Measurements from ENCODE around the gene PPP2R3B. TPM values are rescaled to one million over a fixed set of nuclear protein-coding genes. Genes with fewer than 3 reads are reported as not detected.

PPP2R3B gene
- total RNA-seq, 1 experiment from 2014 or later: 19.1 TPM

DNA sequence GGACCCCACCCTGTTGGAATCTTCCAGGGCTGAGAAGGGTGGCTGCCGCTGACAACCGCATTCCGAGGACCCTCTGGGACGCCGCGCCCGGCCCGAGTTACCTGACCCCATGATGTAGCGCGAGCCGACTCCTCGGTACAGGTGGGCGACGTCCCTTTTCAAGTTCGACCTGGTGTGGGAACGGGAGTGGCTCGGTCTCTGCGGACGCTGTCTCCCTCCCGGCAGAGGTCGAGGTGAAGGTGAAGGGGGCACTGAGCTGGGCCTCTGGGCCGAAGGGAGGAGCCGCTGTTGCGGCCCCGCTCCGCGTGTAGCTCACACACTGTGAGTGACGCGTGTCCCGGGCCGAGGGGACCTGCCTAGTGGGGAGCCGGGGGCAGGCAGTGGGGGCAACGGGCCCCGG lies 72.7 kb downstream of the PPP2R3B start:
- ChIA-PET CTCF (no interaction called here), RAD21 (ENCODE audit: low non-redundant PET in 1 of 2, low total read pairs in 2 of 2, uncharacterized antibody in 2 of 2, unreplicated experiment in 2 of 2) (no interaction called here), POLR2A (no interaction called here)
- ATAC-seq (no peak), DNase-seq (ENCODE audit: low read depth, low spot score) (no peak)
- Histone ChIP-seq H3K9me3 (ENCODE audit: control insufficient read depth in 1 of 2, insufficient read depth in 1 of 2, low read depth in 1 of 2, low read length in 2 of 2) (no peaks in the 10 kb centered on the region), H3K9me2 (ENCODE audit: insufficient read depth) (no peaks in the 10 kb centered on the region), H2AFZ (ENCODE audit: low read depth, low read length, poor library complexity, severe bottlenecking) (no peak overlapping the region), H4K20me1 (ENCODE audit: insufficient read depth) (no peaks in the 10 kb centered on the region), H3K4me2 (ENCODE audit: low read length) (no peak overlapping the region), H3K79me2 (ENCODE audit: insufficient read depth, low read length) (peaks cover 13% of the 10 kb centered on the region; the same call in 1 of the 2 replicates), H3K4me1 (ENCODE audit: control insufficient read depth in 1 of 2, insufficient read depth in 2 of 2, low read length in 2 of 2) (peaks cover 0 to 5% of the 10 kb centered on the region in 2 experiments; a peak in 2 of 4 replicates), H3K4me3 (replicated peaks in 1 of 2; ENCODE audit: low read depth in 1 of 2, low read length in 2 of 2) (no peak overlapping the region), H3K36me3 (ENCODE audit: control insufficient read depth in 1 of 2, insufficient read depth in 2 of 2, low read length in 2 of 2) (0 out of 4 replicates have a peak, but pooled peaks cover 0 to 6% of the 10 kb centered on the region in 2 experiments), H3K9ac (ENCODE audit: low read length) (no peak overlapping the region), H3K27ac (ENCODE audit: low read depth, low read length) (no peak overlapping the region), H3K27me3 (ENCODE audit: insufficient read depth, low read length) (no peaks in the 10 kb centered on the region)
- BruUV-seq (replicated peaks): no TSS peak
- intact Hi-C loops (cut with micrococcal nuclease): no loop called here
- no peak for TF ChIP-seq CEBPB (IDR thresholded peaks at IDR 0.05; ENCODE audit: low read depth)
- no peak for TF ChIP-seq FOSL1 (IDR thresholded peaks at IDR 0.05; ENCODE audit: low read depth)
- no peak for TF ChIP-seq CTCF (IDR thresholded peaks at IDR 0.05 in 2 of 3, conservative IDR thresholded peaks at IDR 0.05 in 1 of 3; ENCODE audit: borderline replicate concordance in 1 of 3, insufficient read depth in 1 of 3, low read depth in 2 of 3, low read length in 2 of 3)
- no peak for TF ChIP-seq ZNF274 (IDR thresholded peaks at IDR 0.05; ENCODE audit: low read depth, low read length)
- no peak for TF ChIP-seq SRF (IDR thresholded peaks at IDR 0.05; ENCODE audit: low read depth)

DNA sequence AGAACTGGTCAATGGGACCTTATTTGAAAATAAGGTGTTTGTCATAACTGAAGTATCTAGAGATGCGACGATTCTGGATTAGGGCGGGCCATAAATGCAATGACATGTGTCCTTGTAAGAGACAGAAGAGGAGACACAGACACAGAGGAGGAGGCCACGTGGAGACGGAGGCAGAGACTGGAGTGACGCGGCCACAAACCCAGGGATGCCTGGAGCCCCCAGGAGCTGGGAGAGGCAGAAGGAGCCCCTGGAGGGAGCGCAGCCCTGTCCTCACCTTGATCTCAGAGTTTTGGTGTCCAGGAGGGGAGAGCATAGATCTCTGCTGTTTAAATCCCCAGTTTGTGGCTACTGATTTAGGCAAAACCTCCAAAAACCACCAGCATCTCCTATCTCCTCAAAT lies 73.2 kb downstream of the PPP2R3B start:
- Histone ChIP-seq H3K4me3 (replicated peaks in 1 of 2; ENCODE audit: low read depth in 1 of 2, low read length in 2 of 2) (no peak overlapping the region), H3K9me2 (ENCODE audit: insufficient read depth) (no peaks in the 10 kb centered on the region), H2AFZ (ENCODE audit: low read depth, low read length, poor library complexity, severe bottlenecking) (no peak overlapping the region), H4K20me1 (ENCODE audit: insufficient read depth) (no peaks in the 10 kb centered on the region), H3K79me2 (ENCODE audit: insufficient read depth, low read length) (peaks cover 13% of the 10 kb centered on the region; the same call in 1 of the 2 replicates), H3K9me3 (ENCODE audit: control insufficient read depth in 1 of 2, insufficient read depth in 1 of 2, low read depth in 1 of 2, low read length in 2 of 2) (no peaks in the 10 kb centered on the region), H3K36me3 (ENCODE audit: control insufficient read depth in 1 of 2, insufficient read depth in 2 of 2, low read length in 2 of 2) (0 out of 4 replicates have a peak, but pooled peaks cover 0 to 6% of the 10 kb centered on the region in 2 experiments), H3K9ac (ENCODE audit: low read length) (no peak overlapping the region), H3K4me2 (ENCODE audit: low read length) (no peak overlapping the region), H3K27me3 (ENCODE audit: insufficient read depth, low read length) (no peaks in the 10 kb centered on the region), H3K4me1 (ENCODE audit: control insufficient read depth in 1 of 2, insufficient read depth in 2 of 2, low read length in 2 of 2) (peaks cover 0 to 5% of the 10 kb centered on the region in 2 experiments; a peak in 2 of 4 replicates), H3K27ac (ENCODE audit: low read depth, low read length) (no peak overlapping the region)
- RAD21 ChIA-PET (ENCODE audit: low non-redundant PET in 1 of 2, low total read pairs in 2 of 2, uncharacterized antibody in 2 of 2, unreplicated experiment in 2 of 2): no interaction called here
- ATAC-seq (no peak), DNase-seq (ENCODE audit: low read depth, low spot score) (no peak)
- TF ChIP-seq ZFX (IDR thresholded peaks at IDR 0.05) (no peak), EZH2phosphoT487 (IDR thresholded peaks at IDR 0.05; ENCODE audit: borderline replicate concordance) (no peak), JUND (IDR thresholded peaks at IDR 0.05) (no peak), TCF7L2 (IDR thresholded peaks at IDR 0.05; ENCODE audit: borderline replicate concordance, extremely low read depth, insufficient read depth, insufficient read length) (no peak), SRF (IDR thresholded peaks at IDR 0.05; ENCODE audit: low read depth) (no peak), POLR2AphosphoS5 (IDR thresholded peaks at IDR 0.05; ENCODE audit: low read depth, low read length) (no peak), EZH2 (IDR thresholded peaks at IDR 0.05) (no peak), SIN3A (IDR thresholded peaks at IDR 0.05; ENCODE audit: low read depth) (no peak), MAX (IDR thresholded peaks at IDR 0.05) (no peak), ELF1 (IDR thresholded peaks at IDR 0.05; ENCODE audit: borderline replicate concordance, low read depth) (no peak), YY1 (IDR thresholded peaks at IDR 0.05; ENCODE audit: extremely low read depth, insufficient replicate concordance, low read depth, low read length) (no peak), POLR2A (IDR thresholded peaks at IDR 0.05; ENCODE audit: borderline replicate concordance, extremely low read depth, insufficient read depth, insufficient read length) (no peak), EGR1 (IDR thresholded peaks at IDR 0.05; ENCODE audit: low read depth) (no peak)
- TF ChIP-seq, protein P1, sequence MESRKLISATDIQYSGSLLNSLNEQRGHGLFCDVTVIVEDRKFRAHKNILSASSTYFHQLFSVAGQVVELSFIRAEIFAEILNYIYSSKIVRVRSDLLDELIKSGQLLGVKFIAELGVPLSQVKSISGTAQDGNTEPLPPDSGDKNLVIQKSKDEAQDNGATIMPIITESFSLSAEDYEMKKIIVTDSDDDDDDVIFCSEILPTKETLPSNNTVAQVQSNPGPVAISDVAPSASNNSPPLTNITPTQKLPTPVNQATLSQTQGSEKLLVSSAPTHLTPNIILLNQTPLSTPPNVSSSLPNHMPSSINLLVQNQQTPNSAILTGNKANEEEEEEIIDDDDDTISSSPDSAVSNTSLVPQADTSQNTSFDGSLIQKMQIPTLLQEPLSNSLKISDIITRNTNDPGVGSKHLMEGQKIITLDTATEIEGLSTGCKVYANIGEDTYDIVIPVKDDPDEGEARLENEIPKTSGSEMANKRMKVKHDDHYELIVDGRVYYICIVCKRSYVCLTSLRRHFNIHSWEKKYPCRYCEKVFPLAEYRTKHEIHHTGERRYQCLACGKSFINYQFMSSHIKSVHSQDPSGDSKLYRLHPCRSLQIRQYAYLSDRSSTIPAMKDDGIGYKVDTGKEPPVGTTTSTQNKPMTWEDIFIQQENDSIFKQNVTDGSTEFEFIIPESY (IDR thresholded peaks at IDR 0.05; ENCODE audit: extremely low read depth, insufficient replicate concordance, low read length): no peak
- POLR2A ChIA-PET: no interaction called here
- intact Hi-C loops (cut with micrococcal nuclease): no loop called here
- CTCF ChIA-PET: no interaction called here
- no TSS peak for BruUV-seq (replicated peaks)

All from HCT116 (cell line).